ENCODE measurements around the gene UBAP1L.
"Not testable (repeated sequence)": the region's sequence is repeated elsewhere in the genome, so short reads cannot be mapped to it uniquely, and the experiment has no call there.

DNA sequence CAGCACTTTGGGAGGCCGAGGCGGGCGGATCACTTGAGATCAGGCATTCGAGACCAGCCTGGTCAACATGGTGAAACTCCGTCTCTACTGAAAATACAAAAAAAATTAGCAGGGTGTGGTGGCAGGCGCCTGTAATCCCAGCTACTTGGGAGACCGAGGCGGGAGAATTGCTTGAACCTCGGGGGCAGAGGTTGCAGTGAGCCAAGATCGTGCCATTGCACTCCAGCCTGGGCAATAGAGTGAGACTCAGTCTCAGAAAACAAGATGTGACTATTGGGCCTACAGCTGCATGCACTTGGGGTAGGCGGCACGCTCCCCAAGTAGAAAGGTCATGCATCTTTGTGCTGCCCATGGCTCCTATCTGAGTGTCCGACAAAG, 21.2 kb downstream of the UBAP1L start:
- TF ChIP-seq, protein P1, sequence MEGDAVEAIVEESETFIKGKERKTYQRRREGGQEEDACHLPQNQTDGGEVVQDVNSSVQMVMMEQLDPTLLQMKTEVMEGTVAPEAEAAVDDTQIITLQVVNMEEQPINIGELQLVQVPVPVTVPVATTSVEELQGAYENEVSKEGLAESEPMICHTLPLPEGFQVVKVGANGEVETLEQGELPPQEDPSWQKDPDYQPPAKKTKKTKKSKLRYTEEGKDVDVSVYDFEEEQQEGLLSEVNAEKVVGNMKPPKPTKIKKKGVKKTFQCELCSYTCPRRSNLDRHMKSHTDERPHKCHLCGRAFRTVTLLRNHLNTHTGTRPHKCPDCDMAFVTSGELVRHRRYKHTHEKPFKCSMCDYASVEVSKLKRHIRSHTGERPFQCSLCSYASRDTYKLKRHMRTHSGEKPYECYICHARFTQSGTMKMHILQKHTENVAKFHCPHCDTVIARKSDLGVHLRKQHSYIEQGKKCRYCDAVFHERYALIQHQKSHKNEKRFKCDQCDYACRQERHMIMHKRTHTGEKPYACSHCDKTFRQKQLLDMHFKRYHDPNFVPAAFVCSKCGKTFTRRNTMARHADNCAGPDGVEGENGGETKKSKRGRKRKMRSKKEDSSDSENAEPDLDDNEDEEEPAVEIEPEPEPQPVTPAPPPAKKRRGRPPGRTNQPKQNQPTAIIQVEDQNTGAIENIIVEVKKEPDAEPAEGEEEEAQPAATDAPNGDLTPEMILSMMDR (conservative IDR thresholded peaks at IDR 0.05 in 1 of 2, IDR thresholded peaks at IDR 0.05 in 1 of 2; ENCODE audit: extremely low read depth in 1 of 2, insufficient read depth in 1 of 2, low read depth in 1 of 2, low read length in 2 of 2): not testable (repeated sequence)
- TF ChIP-seq EZH2 (IDR thresholded peaks at IDR 0.05; ENCODE audit: borderline replicate concordance, low read length): not testable (repeated sequence)
